HCT116 (cell line): ENCODE results near the gene EIF3L. TPM values are rescaled to one million over a fixed set of nuclear protein-coding genes. Genes with fewer than 3 reads are reported as not detected.
A peak's percentile ranks its signal among the peaks of the same experiment; 100 is the strongest.

Experiments used
- ATAC-seq: fragments of 200-7000 bp; cut with Tn5 transposase; 2 replicates; pipeline ENCODE4 v1.9.1; 2020; ENCODE audit warnings: mild to moderate bottlenecking, moderate library complexity
- BruUV-seq: library from RNA; stranded (reverse); fragments of 400-500 nt; replicated peaks from 2 replicates; lab custom pipeline; 2021; lab: Mats Ljungman, UMichigan
- CTCF ChIA-PET: fragments of 300-600 bp; sonication (Branson Sonifier 250); formaldehyde crosslinking; loops from one replicate; lab custom pipeline; 2021; ENCODE audit warnings: antibody characterized with exemption; lab: Charles Lee
- POLR2A ChIA-PET: fragments of 300-600, 350-600 bp; sonication (Branson Sonifier 250); formaldehyde crosslinking; loops from one replicate; lab custom pipeline; 2021; ENCODE audit warnings: antibody characterized with exemption; lab: Charles Lee
- RAD21 ChIA-PET, 2 experiments: fragments of 300-600 bp; sonication (Branson Sonifier 250); formaldehyde crosslinking; loops; one replicate each; lab custom pipeline; 2023; ENCODE audit warnings: low total read pairs in 2 of 2; ENCODE audit not compliant: uncharacterized antibody in 2 of 2, unreplicated experiment in 2 of 2, low non-redundant PET in 1 of 2; lab: Charles Lee
- DNase-seq: peaks from one replicate; pipeline ENCODE4 v3.0.0-alpha.2; 2010; ENCODE audit warnings: low read depth, low spot score
- H2AFZ ChIP-seq: fragments of 200-600 bp; shearing (Covaris generic), sonication (generic); 2 replicates; pipeline ENCODE4 v1.6.1; 2017; ENCODE audit warnings: low read depth, mixed run types, mixed read lengths, antibody characterized with exemption, low read length; ENCODE audit not compliant: poor library complexity, severe bottlenecking
- H3K27ac ChIP-seq: 2 replicates; pipeline ENCODE4 v1.5.1; 2012; ENCODE audit warnings: low read depth, low read length
- H3K27me3 ChIP-seq: fragments of 200-600 bp; sonication (generic); 2 replicates; pipeline ENCODE4 v1.6.1; 2016; ENCODE audit warnings: mixed run types, low read length, mixed read lengths; ENCODE audit not compliant: insufficient read depth
- H3K36me3 ChIP-seq, 2 experiments: fragments of 200-500 bp in 1 of 2; fragments of 200-600 bp in 1 of 2; sonication (Bioruptor generic) in 1 of 2; sonication (generic) in 1 of 2; 2 replicates each; pipeline versions ENCODE4 v1.5.1 to v1.6.1; 2014 to 2016; ENCODE audit warnings: low read length in 2 of 2, inconsistent platforms in 1 of 2, mixed read lengths in 1 of 2, mixed run types in 1 of 2; ENCODE audit not compliant: insufficient read depth in 2 of 2, control insufficient read depth in 1 of 2
- H3K4me1 ChIP-seq, 2 experiments: fragments of 200-600 bp in 1 of 2; sonication (generic) in 1 of 2; 2 replicates each; pipeline versions ENCODE4 v1.5.1 to v1.6.1; 2012 to 2017; ENCODE audit warnings: low read length in 2 of 2, inconsistent platforms in 1 of 2, mild to moderate bottlenecking in 1 of 2, mixed read lengths in 1 of 2, mixed run types in 1 of 2, moderate library complexity in 1 of 2; ENCODE audit not compliant: insufficient read depth in 2 of 2, control insufficient read depth in 1 of 2
- H3K4me2 ChIP-seq: fragments of 200-600 bp; sonication (generic); 2 replicates; pipeline ENCODE4 v1.6.1; 2017; ENCODE audit warnings: mixed run types, low read length, mixed read lengths
- H3K4me3 ChIP-seq, 2 experiments: fragments of 200-600 bp in 1 of 2; sonication (generic) in 1 of 2; replicated peaks in 1 of 2; 2 replicates each; pipeline ENCODE4 v1.5.1; 2011 to 2016; ENCODE audit warnings: low read length in 2 of 2, control low read depth in 1 of 2, low read depth in 1 of 2, mild to moderate bottlenecking in 1 of 2, mixed read lengths in 1 of 2, mixed run types in 1 of 2
- H3K79me2 ChIP-seq: fragments of 200-600 bp; sonication (generic); 2 replicates; pipeline ENCODE4 v1.6.1; 2017; ENCODE audit warnings: mild to moderate bottlenecking, mixed run types, low read length, moderate library complexity, mixed read lengths; ENCODE audit not compliant: insufficient read depth
- H3K9ac ChIP-seq: fragments of 200-600 bp; sonication (generic); 2 replicates; pipeline ENCODE4 v1.6.1; 2016; ENCODE audit warnings: low read length, mixed read lengths
- H3K9me2 ChIP-seq: fragments of 200-600 bp; sonication (generic), shearing (Covaris generic); 2 replicates; pipeline ENCODE4 v1.6.1; 2017; ENCODE audit warnings: mixed run types, mild to moderate bottlenecking, moderate library complexity; ENCODE audit not compliant: insufficient read depth
- H3K9me3 ChIP-seq, 2 experiments: fragments of 200-500 bp in 1 of 2; fragments of 200-600 bp in 1 of 2; sonication (Bioruptor generic) in 1 of 2; sonication (generic) in 1 of 2; 2 replicates each; pipeline ENCODE4 v1.6.1; 2014 to 2017; ENCODE audit warnings: low read length in 2 of 2, mixed read lengths in 2 of 2, inconsistent platforms in 1 of 2, low read depth in 1 of 2, mild to moderate bottlenecking in 1 of 2, mixed run types in 1 of 2, moderate library complexity in 1 of 2; ENCODE audit not compliant: control insufficient read depth in 1 of 2, insufficient read depth in 1 of 2
- H4K20me1 ChIP-seq: fragments of 200-600 bp; sonication (generic), shearing (Covaris generic); 2 replicates; pipeline ENCODE4 v1.6.1; 2017; ENCODE audit warnings: mixed run types, mild to moderate bottlenecking, moderate library complexity; ENCODE audit not compliant: insufficient read depth
- POLR2A ChIP-seq: IDR thresholded peaks from 2 replicates; pipeline ENCODE4 v1.7.0; 2011; ENCODE audit warnings: borderline replicate concordance; ENCODE audit not compliant: insufficient read depth, insufficient read length; ENCODE audit errors: extremely low read depth
- POLR2AphosphoS5 ChIP-seq: IDR thresholded peaks from 2 replicates; pipeline ENCODE4 v1.6.1; 2011; ENCODE audit warnings: mild to moderate bottlenecking, low read depth, low read length, moderate library complexity
- intact Hi-C: fragments of 100-400 bp; cut with micrococcal nuclease; formaldehyde crosslinking; loops from 2 replicates; pipeline ENCODE4 v1.10.0; 2022
- total RNA-seq: library from RNA; stranded (reverse); gene quantifications from one replicate; pipeline ENCODE4 v1.2.1, GENCODE V29; 2021; ENCODE audit not compliant: unreplicated experiment
- TF ChIP-seq, protein P1 (sequence below): IDR thresholded peaks from 2 replicates; pipeline ENCODE4 v1.6.1; 2012

The EIF3L gene
- total RNA-seq, 1 experiment from 2014 or later: 687 TPM

DNA sequence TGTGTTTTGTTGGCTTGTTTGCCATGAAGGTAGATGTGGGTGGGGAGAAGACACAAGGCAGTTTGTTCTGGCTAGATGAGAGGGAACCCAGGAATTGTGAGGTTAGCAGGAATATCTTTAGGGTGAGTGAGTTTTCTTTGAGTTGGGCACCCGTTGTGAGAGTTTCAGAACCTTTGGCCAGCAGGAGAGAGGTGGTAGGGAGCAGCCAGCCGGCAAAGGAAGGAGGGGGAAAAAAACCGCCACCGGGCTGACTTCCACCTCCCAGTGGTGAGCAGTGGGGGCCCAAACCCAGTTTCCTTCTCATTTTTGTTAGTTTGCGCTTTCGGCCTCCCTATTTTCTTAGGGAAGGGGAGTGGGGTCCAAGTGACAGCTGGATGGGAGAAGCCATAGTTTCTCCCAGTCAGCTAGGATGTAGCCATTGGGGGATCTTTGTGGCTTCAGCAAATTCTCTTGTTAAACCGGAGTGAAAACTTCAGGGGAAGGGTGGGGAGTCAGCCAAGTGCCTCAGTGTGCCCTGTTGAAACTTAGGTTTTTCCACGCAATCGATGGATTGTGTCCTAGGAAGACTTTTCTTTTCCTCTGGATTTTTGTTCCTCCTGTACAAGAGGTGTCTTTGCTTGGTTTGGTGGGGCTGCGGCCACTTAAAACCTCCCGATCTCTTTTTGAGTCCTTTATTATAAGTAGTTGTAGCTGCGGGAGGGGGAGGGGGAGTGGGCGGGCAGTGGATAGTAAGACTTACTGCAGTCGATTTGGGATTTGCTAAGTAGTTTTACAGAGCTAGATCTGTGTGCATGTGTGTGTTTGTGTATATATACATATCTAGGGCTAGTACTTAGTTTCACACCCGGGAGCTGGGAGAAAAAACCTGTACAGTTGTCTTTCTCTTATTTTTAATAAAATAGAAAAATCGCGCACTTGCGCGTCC is 42.5 kb upstream of the EIF3L start:
- no peaks in the 10 kb centered on the region for H3K9me3 ChIP-seq
- H3K79me2 ChIP-seq: peaks cover 50% of the 10 kb centered on the region
- TSS peak; percentile 74 for BruUV-seq
- ATAC-seq (peak; percentile 10; the same call in 1 of the 2 replicates), DNase-seq (no peak)
- H3K4me2 ChIP-seq: peak overlapping the region; percentile 91
- intact Hi-C loops: loop anchor here (5.0 kb wide), 1 partner anchor 199 kb away; the partner anchor contains the start of gene GGA1
- H4K20me1 ChIP-seq: no peaks in the 10 kb centered on the region
- no peaks in the 10 kb centered on the region for H3K27me3 ChIP-seq
- H3K4me1 ChIP-seq: peaks cover 18 to 69% of the 10 kb centered on the region in 2 experiments; a peak in 3 of 4 replicates
- POLR2A ChIA-PET: interaction anchor here (0.6 to 4.3 kb wide), 28 partner anchors 12 to 1407 kb away, joined by 3 to 41 read pairs (median 6); partner anchors contain the start of genes ANKRD54, C22orf23, GGA1 and LGALS1
- H2AFZ ChIP-seq: no peak overlapping the region
- H3K4me3 ChIP-seq: peak overlapping the region; percentile 80 to 95
- CTCF ChIA-PET: interaction anchor here (1.0 to 1.9 kb wide), 4 partner anchors 11 to 163 kb away, joined by 4 to 17 read pairs (median 7); no protein-coding TSS in a partner anchor
- TF ChIP-seq POLR2AphosphoS5 (peak; percentile 49; the same call in 1 of the 2 replicates), POLR2A (no peak)
- TF ChIP-seq, protein P1, sequence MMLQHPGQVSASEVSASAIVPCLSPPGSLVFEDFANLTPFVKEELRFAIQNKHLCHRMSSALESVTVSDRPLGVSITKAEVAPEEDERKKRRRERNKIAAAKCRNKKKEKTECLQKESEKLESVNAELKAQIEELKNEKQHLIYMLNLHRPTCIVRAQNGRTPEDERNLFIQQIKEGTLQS: no peak
- TF ChIP-seq, all 23 proteins: peak for 1
- Histone ChIP-seq H3K9me2 (no peaks in the 10 kb centered on the region), H3K36me3 (no peaks in the 10 kb centered on the region), H3K27ac (peak overlapping the region; percentile 87), H3K9ac (peak overlapping the region; percentile 98)
- RAD21 ChIA-PET: no interaction called here
